ENCODE measurements around the gene DNAJC22. TPM values are rescaled to one million over a fixed set of nuclear protein-coding genes. Genes with fewer than 3 reads are reported as not detected.

Gene DNAJC22
- 16.2 TPM for total RNA-seq
- polyA plus RNA-seq (ENCODE audit: insufficient read depth, low read depth, low replicate concordance), result 15.1 TPM
- long read RNA-seq, donor 1, partial matches to known transcripts, result 0 of 3 reads
- long read RNA-seq, donor 1, other reads (novel, unspliced or antisense), result 0 of 3 reads
- long read RNA-seq, donor 2, result 0 reads
- long read RNA-seq, donor 3, partial matches to known transcripts, result 5 of 5 reads
- long read RNA-seq, donor 3, other reads (novel, unspliced or antisense), result 0 of 5 reads
- long read RNA-seq, donor 4, partial matches to known transcripts, result 0 of 2 reads
- long read RNA-seq, donor 4, other reads (novel, unspliced or antisense), result 0 of 2 reads
- long read RNA-seq, donor 5, result 0 reads
- long read RNA-seq, donor 6, result 0 reads
- long read RNA-seq, donor 7, partial matches to known transcripts, result 14 of 19 reads
- long read RNA-seq, donor 7, other reads (novel, unspliced or antisense), result 5 of 19 reads
- long read RNA-seq, donor 8, result 0 reads
- long read RNA-seq, donor 9, result 0 reads
- long read RNA-seq, donor 10, result 0 reads

- intact Hi-C loops (cut with DNase I), result no loop called here
- no peaks in the 10 kb centered on the region for H3K36me3 ChIP-seq (ENCODE audit: control insufficient read depth in 2 of 3, insufficient read depth in 3 of 3, low read length in 3 of 3)
- no peaks in the 10 kb centered on the region for H3K27me3 ChIP-seq (ENCODE audit: control insufficient read depth, insufficient read depth, low read length)
- H3K27ac ChIP-seq (ENCODE audit: low read depth in 2 of 2, low read length in 2 of 2), result no peak within 1 kb of the TSS
- peaks cover 3 to 38% (median 25%) of the 10 kb centered on the region in 3 donors for H3K4me1 ChIP-seq (ENCODE audit: control insufficient read depth in 2 of 3, insufficient read depth in 2 of 3, low read depth in 1 of 3, low read length in 3 of 3)
- no peaks in the 10 kb centered on the region for H3K9me3 ChIP-seq (ENCODE audit: control insufficient read depth in 2 of 3, insufficient read depth in 1 of 3, low read length in 3 of 3)
- DNase-seq (peak; percentile 42 to 84 (median 70)), FAIRE-seq (no peak)
- TF ChIP-seq, protein P1, sequence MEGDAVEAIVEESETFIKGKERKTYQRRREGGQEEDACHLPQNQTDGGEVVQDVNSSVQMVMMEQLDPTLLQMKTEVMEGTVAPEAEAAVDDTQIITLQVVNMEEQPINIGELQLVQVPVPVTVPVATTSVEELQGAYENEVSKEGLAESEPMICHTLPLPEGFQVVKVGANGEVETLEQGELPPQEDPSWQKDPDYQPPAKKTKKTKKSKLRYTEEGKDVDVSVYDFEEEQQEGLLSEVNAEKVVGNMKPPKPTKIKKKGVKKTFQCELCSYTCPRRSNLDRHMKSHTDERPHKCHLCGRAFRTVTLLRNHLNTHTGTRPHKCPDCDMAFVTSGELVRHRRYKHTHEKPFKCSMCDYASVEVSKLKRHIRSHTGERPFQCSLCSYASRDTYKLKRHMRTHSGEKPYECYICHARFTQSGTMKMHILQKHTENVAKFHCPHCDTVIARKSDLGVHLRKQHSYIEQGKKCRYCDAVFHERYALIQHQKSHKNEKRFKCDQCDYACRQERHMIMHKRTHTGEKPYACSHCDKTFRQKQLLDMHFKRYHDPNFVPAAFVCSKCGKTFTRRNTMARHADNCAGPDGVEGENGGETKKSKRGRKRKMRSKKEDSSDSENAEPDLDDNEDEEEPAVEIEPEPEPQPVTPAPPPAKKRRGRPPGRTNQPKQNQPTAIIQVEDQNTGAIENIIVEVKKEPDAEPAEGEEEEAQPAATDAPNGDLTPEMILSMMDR (IDR thresholded peaks at IDR 0.05; ENCODE audit: borderline replicate concordance, extremely low read depth, insufficient read depth), result no peak
- H3K4me3 ChIP-seq (ENCODE audit: low read length in 3 of 3), result peak within 1 kb of the TSS; percentile 38 to 68 (median 67)
- H3K9ac ChIP-seq (ENCODE audit: low read length in 3 of 3), result peak within 1 kb of the TSS in 1 of 3 donors; percentile 47
These were observed at the start of gene DNAJC22 for GRCh38 chr12:49346659-49347310. TSS of gene DNAJC22 (plus strand) at chr12:49346888. CDS start at chr12:49348873, 1,985 bp downstream.

GRCh38 chr12:49297695-49298060 lies 49.0 kb upstream of the DNAJC22 start:
- H3K9me3 ChIP-seq (ENCODE audit: control insufficient read depth in 2 of 3, insufficient read depth in 1 of 3, low read length in 3 of 3), result no peaks in the 10 kb centered on the region
- intact Hi-C loops (cut with DNase I), result no loop called here
- DNase-seq (no peak), FAIRE-seq (no peak)
- no peak overlapping the region for H3K9ac ChIP-seq (ENCODE audit: low read length in 3 of 3)
- H3K27me3 ChIP-seq (ENCODE audit: control insufficient read depth, insufficient read depth, low read length), result peaks cover 30% of the 10 kb centered on the region
- TF ChIP-seq, protein P1 (IDR thresholded peaks at IDR 0.05; ENCODE audit: borderline replicate concordance, extremely low read depth, insufficient read depth), result no peak
- no peak overlapping the region for H3K27ac ChIP-seq (ENCODE audit: low read depth in 2 of 2, low read length in 2 of 2)
- H3K4me1 ChIP-seq (ENCODE audit: control insufficient read depth in 2 of 3, insufficient read depth in 2 of 3, low read depth in 1 of 3, low read length in 3 of 3), result peaks cover 0 to 15% (median 0%) of the 10 kb centered on the region in 3 donors
- no peak overlapping the region for H3K4me3 ChIP-seq (ENCODE audit: low read length in 3 of 3)
- no peaks in the 10 kb centered on the region for H3K36me3 ChIP-seq (ENCODE audit: control insufficient read depth in 2 of 3, insufficient read depth in 3 of 3, low read length in 3 of 3)

GRCh38 chr12:49298160-49298559 lies 48.5 kb upstream of the DNAJC22 start:
- Histone ChIP-seq H3K4me3 (ENCODE audit: low read length in 3 of 3) (no peak overlapping the region), H3K27me3 (ENCODE audit: control insufficient read depth, insufficient read depth, low read length) (peaks cover 33% of the 10 kb centered on the region), H3K9ac (ENCODE audit: low read length in 3 of 3) (no peak overlapping the region), H3K36me3 (ENCODE audit: control insufficient read depth in 2 of 3, insufficient read depth in 3 of 3, low read length in 3 of 3) (no peaks in the 10 kb centered on the region), H3K27ac (ENCODE audit: low read depth in 2 of 2, low read length in 2 of 2) (no peak overlapping the region), H3K4me1 (ENCODE audit: control insufficient read depth in 2 of 3, insufficient read depth in 2 of 3, low read depth in 1 of 3, low read length in 3 of 3) (peaks cover 0 to 15% (median 0%) of the 10 kb centered on the region in 3 donors), H3K9me3 (ENCODE audit: control insufficient read depth in 2 of 3, insufficient read depth in 1 of 3, low read length in 3 of 3) (no peaks in the 10 kb centered on the region)
- FAIRE-seq, result no peak
- TF ChIP-seq, protein P1 (IDR thresholded peaks at IDR 0.05; ENCODE audit: borderline replicate concordance, extremely low read depth, insufficient read depth), result no peak
- DNase-seq, result no peak
- intact Hi-C loops (cut with DNase I), result no loop called here
